GM21576 (cell line): ENCODE data around the gene LAIR2.

ENCODE experiments used
- ATAC-seq: cut with Tn5 transposase; IDR thresholded peaks from one replicate; pipeline ENCODE4 v1.9.1; 2021; ENCODE audit warnings: mild to moderate bottlenecking, moderate library complexity; ENCODE audit not compliant: unreplicated experiment

LAIR2 gene

GRCh38 chr19:54530866-54531265 is 28.2 kb downstream of the LAIR2 start:
- no peak for ATAC-seq

GRCh38 chr19:54532528-54532927 is 29.9 kb downstream of the LAIR2 start:
- peak; percentile 64 for ATAC-seq

- ATAC-seq: no peak
These were observed 30.8 kb downstream of the LAIR2 start for GRCh38 chr19:54533476-54533875.

GRCh38 chr19:54534156-54534555 is 31.5 kb downstream of the LAIR2 start:
- ATAC-seq: no peak

- no peak for ATAC-seq
These were observed 33.0 kb downstream of the LAIR2 start for GRCh38 chr19:54535601-54536000.

- ATAC-seq: no peak
These were observed 34.3 kb downstream of the LAIR2 start for GRCh38 chr19:54536956-54537355.

- ATAC-seq: no peak
These were observed 39.1 kb downstream of the LAIR2 start for GRCh38 chr19:54541712-54542111.

GRCh38 chr19:54548806-54549205 is 46.2 kb downstream of the LAIR2 start:
- no peak for ATAC-seq

GRCh38 chr19:54549224-54549623 is 46.6 kb downstream of the LAIR2 start:
- no peak for ATAC-seq

GRCh38 chr19:54551293-54551692 is 48.7 kb downstream of the LAIR2 start:
- no peak for ATAC-seq

- no peak for ATAC-seq
These were observed 49.6 kb downstream of the LAIR2 start for GRCh38 chr19:54551950-54552912.

GRCh38 chr19:54552913-54553310 is 50.3 kb downstream of the LAIR2 start:
- ATAC-seq: no peak

- ATAC-seq: no peak
These were observed 51.4 kb downstream of the LAIR2 start for GRCh38 chr19:54554006-54554405.

GRCh38 chr19:54554896-54555295 is 52.3 kb downstream of the LAIR2 start:
- ATAC-seq: no peak

GRCh38 chr19:54556194-54556593 is 53.6 kb downstream of the LAIR2 start:
- ATAC-seq: no peak

GRCh38 chr19:54558339-54558738 is 55.7 kb downstream of the LAIR2 start:
- no peak for ATAC-seq
